Endometrial microvascular endothelial cells (primary cell): ENCODE measurements around the gene TIAM1. TPM values are rescaled to one million over a fixed set of nuclear protein-coding genes. Genes with fewer than 3 reads are reported as not detected.

Source experiments
- in situ Hi-C: cut with HindIII; loops from 2 replicates; pipeline ENCODE4 v1.10.0; 2017; ENCODE audit warnings: low sequenced_read_pairs, low pct_unique_long_range_greater_than_20kb; ENCODE audit errors: inconsistent ontology term
- total RNA-seq: library from RNA; depleted of rRNA; stranded (reverse); fragments of >200 nt; gene quantifications from one replicate; pipeline ENCODE4 v1.2.3, GENCODE V29; 2015; ENCODE audit errors: inconsistent ontology term

Gene TIAM1
- total RNA-seq, 1 donor from 2014 or later, result 4.5 TPM

- in situ Hi-C loops, result no loop called here
These were observed 256.2 kb downstream of the TIAM1 start for GRCh38 chr21:31087639-31088473.

GRCh38 chr21:31084689-31085088 lies 259.4 kb downstream of the TIAM1 start:
- in situ Hi-C loops, result no loop called here

- in situ Hi-C loops, result no loop called here
These were observed 265.3 kb downstream of the TIAM1 start for GRCh38 chr21:31078796-31079195.

GRCh38 chr21:31078216-31078615 lies 265.8 kb downstream of the TIAM1 start:
- in situ Hi-C loops, result no loop called here

- in situ Hi-C loops, result no loop called here
These were observed 268.2 kb downstream of the TIAM1 start for GRCh38 chr21:31075848-31076247.

- in situ Hi-C loops, result no loop called here
These were observed 271.5 kb downstream of the TIAM1 start for GRCh38 chr21:31072533-31072932.
